Stimulated activated CD4-positive, alpha-beta T cell treated with anti-CD3 and anti-CD28 coated beads, Interleukin-15, amount 100 ng/mL, for 48 hours (primary cell): ENCODE results near the gene CHD1.

ENCODE experiments used
- DNase-seq, 2 donors: peaks; one replicate each; pipeline ENCODE4 v3.0.0-alpha.2; 2020; ENCODE audit warnings: low read depth in 2 of 2

Gene CHD1

DNA sequence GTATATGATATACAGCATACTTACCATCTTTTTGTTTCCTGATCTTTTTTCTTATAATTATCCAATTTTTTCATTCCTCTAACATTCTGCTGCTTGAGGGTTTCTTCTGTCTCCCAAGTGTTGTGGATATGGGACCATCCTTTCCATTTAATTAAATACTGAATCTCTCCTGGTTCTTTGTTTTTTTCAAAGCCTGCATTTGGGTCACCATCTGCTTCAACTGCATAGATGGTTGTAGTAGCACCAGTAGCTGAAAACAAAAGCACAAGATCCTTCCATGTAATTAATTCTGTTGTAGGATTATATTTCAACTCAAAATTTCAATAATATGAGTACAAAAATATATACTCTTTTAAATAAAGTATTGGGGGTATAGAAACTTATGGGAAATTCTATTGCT lies 29.4 kb downstream of the CHD1 start:
- no peak for DNase-seq

DNA sequence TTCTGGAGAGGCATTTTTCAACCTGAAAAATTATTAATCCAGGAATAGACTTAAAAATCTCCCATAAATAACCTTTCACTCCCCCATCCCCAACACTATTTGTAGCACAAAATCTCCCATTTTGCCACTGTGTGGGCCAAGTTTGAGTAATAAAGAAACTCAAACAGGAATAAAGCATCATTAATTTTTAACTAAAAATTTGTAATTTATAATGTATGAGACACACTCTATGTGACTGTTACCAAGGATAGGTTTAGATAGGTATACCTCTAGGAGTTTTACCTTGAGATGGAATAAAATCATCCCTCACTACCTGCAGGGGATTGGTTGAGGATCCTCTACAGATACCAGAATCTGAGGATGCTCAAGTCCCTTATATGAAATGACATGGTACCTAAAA lies 30.1 kb downstream of the CHD1 start:
- no peak for DNase-seq

GRCh38 chr5:98891591-98891990 lies 37.2 kb downstream of the CHD1 start:
- no peak for DNase-seq

GRCh38 chr5:98880598-98880997 lies 48.2 kb downstream of the CHD1 start:
- no peak for DNase-seq

GRCh38 chr5:98880151-98880550 lies 48.7 kb downstream of the CHD1 start:
- DNase-seq, result peak in 1 of 2 donors; percentile 6

DNA sequence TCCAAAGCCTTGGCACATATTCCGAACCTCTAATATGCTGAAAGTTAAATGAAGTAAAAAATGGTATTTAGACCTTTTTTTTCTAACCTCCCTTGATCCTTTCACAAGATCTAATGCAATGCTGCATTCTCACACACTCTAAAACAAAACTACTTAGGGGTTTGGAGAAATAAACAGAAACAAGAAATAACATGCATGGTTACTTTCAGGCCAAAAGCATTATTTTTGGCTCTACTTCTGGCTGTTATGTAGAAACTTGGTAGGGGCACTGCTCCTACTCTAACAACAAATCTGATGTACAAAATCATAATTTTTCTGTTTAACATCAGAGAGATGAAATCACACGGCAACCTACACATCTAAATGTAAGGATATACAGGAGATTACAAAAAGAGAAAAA lies 51.2 kb downstream of the CHD1 start:
- no peak for DNase-seq

DNA sequence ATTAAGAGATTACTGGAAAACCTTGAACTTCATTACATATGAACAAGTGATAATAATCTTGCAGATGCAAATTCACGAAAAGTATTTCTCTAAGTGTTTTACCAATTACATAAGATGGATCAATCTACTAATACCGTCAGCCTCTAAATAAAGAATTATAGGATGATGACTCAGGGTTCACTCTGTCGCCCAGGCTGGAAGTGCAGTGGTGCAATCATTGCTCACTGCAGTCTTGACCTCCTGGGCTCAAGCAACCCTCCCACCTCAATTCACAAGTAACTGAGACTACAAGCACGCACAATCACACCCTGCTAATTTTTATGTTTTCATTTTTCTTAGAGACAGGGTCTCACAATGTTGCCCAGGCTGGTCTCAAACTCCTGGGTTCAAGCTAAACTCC lies 56.1 kb downstream of the CHD1 start:
- DNase-seq, result no peak

GRCh38 chr5:98865690-98866089 lies 63.1 kb downstream of the CHD1 start:
- DNase-seq, result no peak

GRCh38 chr5:98847054-98847453 lies 81.8 kb downstream of the CHD1 start:
- DNase-seq, result no peak

DNA sequence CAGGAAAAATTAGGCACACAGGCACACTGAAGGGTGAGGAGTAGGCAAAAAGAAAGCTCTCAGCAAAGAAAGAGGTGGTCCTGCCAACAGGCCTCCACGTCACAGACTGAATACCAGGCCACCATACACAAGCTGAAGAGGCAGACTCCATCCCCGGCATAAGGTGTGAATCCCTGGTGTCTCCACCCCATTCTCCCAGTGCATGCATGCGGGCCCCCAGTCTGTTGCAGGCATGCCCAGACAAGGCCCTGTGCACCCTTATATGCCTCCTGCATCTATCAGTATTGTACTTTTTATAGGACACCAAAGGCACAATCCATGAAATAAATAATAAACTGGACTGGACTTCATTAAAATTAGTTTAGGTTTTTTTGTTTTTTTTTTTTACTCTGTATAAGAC lies 82.3 kb downstream of the CHD1 start:
- no peak for DNase-seq

GRCh38 chr5:98845878-98846277 lies 82.9 kb downstream of the CHD1 start:
- DNase-seq, result no peak

DNA sequence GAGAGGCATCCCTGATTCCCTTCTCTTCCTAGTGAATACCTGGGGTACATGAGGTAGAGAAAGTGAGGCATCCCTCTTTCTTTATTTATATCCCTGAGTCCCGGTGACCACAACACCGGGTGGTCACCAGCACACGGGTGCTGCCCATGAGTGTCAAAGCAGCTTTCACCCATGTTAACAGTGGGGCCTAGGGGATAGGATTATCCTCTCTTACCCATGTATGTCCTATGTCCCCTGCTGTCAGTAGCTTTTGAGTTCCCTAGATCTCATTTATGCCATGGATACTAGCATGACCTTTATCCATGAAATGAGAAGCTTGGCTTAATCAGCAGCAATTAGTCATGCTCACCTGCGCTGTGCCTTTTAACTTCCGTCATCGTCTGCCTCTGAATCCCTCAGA lies 83.9 kb downstream of the CHD1 start:
- no peak for DNase-seq

DNA sequence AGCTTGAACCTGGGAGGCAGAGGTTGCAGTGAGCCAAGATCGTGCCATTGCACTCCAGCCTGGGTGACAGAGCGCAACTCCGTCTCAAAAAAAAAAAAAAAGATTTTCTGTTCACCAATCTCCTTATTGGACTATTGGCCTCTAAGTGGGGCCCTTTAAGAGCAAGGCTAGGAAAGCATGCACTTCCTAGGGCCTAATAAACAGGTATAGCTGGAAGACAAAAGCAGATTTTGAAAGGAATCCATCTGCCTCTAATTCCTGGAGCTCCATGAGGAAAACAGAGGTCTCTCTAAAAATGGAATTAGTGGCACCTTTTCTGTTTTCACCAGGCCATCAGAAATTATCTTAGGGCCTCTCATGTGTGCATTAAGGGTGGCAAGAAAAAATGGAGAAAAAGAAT lies 85.3 kb downstream of the CHD1 start:
- no peak for DNase-seq

GRCh38 chr5:98840946-98841345 lies 87.9 kb downstream of the CHD1 start:
- no peak for DNase-seq

DNA sequence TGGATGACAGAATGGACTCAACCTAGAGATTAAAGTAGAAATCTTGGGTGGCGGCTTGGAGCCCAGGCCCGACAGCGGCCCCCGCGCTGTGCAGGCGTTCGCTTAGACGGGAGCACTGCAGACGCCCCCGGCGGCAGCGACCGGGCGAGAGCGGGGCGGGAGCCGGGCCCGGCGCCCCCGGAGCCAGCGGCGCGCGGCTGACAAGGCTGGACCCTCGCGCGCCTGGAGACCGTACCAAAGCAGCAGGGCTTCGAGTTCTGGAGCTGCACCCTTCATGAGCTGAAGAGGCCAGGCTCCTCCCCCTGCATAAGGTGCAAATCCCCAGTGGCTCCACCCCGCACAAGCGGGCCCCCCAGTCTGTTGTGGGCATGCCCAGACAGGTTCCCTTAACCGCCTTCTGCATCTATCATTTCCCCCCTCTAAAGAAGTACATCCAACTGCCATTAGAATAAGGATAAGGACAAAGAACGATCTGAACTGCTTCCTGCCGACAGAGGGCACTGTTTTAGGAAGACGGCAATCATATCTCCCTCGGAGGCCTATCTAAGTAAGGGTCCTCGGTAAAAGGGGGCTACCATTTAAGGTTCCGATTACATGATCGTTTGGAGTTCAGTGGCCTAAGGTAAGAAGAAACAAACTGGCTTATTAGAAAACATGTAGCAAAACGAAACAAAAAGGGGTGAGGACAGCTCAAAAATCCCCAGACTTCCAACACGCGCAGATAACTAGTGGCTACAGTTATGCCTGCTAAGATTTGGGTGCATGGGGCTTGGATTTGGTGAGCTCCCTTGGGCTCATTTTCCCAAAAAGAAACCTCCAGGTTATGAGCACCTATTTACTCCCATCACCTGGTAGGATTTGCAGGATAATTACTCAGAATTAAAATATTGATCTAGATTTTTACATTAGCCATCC lies 89.1 kb downstream of the CHD1 start:
- DNase-seq, result no peak

DNA sequence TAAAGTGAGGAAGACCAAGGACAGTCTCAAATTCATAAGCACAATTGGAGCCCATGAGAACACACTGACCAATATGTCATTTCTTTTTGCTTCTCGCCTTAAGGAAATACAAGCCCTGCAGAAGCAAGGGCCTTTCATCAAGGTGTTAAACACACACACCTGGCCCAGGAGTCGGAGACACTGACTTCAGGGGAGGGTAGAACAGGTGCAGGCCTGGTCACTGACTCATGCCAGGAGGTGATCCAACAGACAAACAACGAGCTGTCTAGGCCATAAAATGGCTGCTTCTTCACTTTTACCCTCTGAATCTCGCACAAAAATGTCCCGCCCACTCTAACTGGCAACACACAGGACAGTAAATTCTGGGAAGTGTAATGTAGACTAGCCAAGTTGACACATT lies 92.6 kb downstream of the CHD1 start:
- no peak for DNase-seq

GRCh38 chr5:98827588-98828284 lies 101.1 kb downstream of the CHD1 start:
- DNase-seq, result no peak

DNA sequence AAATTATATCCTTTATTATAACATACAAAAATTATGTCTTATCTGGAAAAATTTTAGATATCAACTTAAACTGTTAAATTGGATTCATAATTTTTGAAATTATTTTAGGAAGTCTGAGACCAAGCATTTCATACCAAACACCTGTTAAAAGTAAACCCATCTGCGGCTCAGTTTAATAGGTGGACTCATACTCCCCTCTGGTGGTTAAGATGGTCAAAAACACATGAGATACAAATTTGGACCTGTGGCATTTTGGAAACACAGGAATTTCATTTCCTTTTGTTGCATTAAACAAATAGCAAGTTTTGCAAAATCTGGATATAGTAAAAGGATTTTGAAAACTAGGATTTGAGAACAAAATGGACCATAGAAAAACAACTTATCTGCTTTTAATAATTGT lies 101.6 kb downstream of the CHD1 start:
- no peak for DNase-seq

DNA sequence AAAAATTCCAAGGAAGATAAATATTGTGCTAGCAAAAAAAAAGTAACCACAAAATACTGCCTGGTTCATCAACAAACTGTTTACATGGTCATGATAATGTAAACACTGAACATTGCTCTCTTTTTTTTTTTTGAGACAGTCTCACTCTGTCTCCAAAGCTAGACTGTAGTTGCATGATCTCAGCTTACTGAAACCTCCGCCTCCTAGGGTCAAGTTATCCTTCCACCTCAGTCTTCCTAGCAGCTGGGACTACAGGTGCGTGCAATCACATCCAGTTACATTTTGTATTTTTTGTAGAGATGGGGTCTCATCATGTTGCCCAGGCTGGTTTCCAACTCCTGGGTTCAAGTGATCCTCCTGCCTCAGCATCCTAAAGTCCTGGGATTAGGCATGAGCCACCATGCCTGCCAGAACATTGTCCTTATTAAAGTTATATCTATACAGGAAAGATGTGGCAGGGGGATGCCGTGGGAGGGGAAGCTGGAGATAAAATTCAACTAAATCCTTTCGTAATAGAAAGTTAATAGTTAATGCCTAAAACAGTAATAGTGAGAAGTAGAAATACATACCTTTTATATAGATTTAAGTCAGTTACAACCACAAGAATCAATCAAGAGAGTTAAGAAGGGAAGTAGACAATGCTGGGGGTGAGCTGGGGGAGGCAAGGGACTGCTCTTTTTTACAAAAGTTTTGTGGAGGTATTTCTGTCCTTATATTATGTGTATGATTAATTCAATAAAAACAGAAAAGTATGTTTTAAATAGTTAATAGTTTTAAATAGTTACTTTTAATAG lies 103.0 kb downstream of the CHD1 start:
- DNase-seq, result no peak

GRCh38 chr5:98816582-98817222 lies 112.1 kb downstream of the CHD1 start:
- DNase-seq, result no peak

DNA sequence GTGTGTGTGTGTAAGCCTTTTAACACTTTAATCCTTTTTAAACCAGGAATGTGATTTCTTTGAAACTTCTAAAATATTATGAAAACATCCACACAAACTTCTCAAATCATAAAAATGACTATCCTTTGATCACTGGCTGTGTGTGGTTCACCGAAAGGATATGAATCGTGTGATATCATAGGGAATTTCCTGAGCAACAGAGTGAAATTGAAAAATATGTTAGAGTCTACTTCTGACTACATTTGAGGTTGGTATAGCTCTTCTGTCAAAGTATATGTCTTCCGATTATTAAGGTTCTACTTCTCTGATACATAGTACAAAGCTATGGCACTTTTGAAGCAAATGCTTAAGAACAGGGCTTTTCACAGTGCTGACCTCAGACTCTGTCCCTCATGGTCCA lies 115.1 kb downstream of the CHD1 start:
- DNase-seq, result no peak

GRCh38 chr5:98810206-98810605 lies 118.6 kb downstream of the CHD1 start:
- DNase-seq, result no peak
